ENCODE data around the gene SYCE1L.

DNA sequence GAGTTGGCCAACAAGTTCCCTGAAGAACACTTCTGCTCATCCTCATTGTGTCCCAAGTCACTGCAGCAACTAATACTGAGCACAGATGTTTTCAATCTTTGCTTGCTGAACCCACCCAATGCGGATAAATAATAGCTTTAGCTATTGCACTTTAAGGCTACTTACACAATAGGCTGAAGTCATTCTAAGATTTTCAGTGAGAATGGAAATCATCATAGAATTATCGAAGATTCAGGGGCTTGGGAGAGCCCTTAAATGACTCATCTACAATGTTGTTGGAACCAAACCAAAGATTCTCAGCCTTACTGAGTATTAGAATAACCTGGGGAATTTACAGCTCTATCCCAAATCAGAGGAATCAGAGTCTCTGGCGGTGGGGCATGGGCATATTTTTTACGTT, 51.2 kb downstream of the SYCE1L start:
- TF ChIP-seq ZNF280C (tag by site-specific recombination; IDR thresholded peaks at IDR 0.05) (no peak), ZNF146 (tag by site-specific recombination; IDR thresholded peaks at IDR 0.05) (no peak), PRDM1 (tag by site-specific recombination; IDR thresholded peaks at IDR 0.05) (no peak)
- TF ChIP-seq, protein P1, sequence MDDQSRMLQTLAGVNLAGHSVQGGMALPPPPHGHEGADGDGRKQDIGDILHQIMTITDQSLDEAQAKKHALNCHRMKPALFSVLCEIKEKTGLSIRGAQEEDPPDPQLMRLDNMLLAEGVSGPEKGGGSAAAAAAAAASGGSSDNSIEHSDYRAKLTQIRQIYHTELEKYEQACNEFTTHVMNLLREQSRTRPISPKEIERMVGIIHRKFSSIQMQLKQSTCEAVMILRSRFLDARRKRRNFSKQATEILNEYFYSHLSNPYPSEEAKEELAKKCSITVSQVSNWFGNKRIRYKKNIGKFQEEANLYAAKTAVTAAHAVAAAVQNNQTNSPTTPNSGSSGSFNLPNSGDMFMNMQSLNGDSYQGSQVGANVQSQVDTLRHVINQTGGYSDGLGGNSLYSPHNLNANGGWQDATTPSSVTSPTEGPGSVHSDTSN (CRISPR knock-in tag; IDR thresholded peaks at IDR 0.05): no peak
- TF ChIP-seq, protein P2, sequence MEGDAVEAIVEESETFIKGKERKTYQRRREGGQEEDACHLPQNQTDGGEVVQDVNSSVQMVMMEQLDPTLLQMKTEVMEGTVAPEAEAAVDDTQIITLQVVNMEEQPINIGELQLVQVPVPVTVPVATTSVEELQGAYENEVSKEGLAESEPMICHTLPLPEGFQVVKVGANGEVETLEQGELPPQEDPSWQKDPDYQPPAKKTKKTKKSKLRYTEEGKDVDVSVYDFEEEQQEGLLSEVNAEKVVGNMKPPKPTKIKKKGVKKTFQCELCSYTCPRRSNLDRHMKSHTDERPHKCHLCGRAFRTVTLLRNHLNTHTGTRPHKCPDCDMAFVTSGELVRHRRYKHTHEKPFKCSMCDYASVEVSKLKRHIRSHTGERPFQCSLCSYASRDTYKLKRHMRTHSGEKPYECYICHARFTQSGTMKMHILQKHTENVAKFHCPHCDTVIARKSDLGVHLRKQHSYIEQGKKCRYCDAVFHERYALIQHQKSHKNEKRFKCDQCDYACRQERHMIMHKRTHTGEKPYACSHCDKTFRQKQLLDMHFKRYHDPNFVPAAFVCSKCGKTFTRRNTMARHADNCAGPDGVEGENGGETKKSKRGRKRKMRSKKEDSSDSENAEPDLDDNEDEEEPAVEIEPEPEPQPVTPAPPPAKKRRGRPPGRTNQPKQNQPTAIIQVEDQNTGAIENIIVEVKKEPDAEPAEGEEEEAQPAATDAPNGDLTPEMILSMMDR (tag by site-specific recombination; IDR thresholded peaks at IDR 0.05): no peak
